HG02678 (cell line): Measurements from ENCODE around the gene SLC16A6.
"Not testable (repeated sequence)": the region's sequence is repeated elsewhere in the genome, so short reads cannot be mapped to it uniquely, and the experiment has no call there.

Experiments used
- ATAC-seq: cut with Tn5 transposase; IDR thresholded peaks from one replicate; pipeline ENCODE4 v1.9.1; 2021; ENCODE audit warnings: mild to moderate bottlenecking, moderate library complexity; ENCODE audit not compliant: unreplicated experiment

SLC16A6 gene

DNA sequence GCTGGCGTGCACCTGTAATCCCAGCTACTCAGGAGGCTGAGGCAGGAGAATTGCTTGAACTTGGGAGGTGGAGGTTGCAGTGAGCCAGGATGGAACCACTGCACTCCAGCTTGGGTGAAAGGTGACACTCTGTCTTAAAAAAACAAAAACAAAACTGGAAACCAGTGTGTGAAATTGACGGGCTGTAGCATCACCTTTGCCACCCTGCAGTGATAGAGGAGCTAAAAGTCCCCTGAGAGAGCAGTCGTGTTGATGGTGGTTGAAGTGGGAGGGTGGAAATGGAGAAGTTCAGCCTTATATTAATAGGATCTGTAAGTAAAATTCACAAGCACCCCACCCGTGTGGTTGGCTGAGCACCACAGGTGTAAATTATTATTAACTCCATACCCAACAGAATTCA, 65.9 kb downstream of the SLC16A6 start:
- ATAC-seq: not testable (repeated sequence)

DNA sequence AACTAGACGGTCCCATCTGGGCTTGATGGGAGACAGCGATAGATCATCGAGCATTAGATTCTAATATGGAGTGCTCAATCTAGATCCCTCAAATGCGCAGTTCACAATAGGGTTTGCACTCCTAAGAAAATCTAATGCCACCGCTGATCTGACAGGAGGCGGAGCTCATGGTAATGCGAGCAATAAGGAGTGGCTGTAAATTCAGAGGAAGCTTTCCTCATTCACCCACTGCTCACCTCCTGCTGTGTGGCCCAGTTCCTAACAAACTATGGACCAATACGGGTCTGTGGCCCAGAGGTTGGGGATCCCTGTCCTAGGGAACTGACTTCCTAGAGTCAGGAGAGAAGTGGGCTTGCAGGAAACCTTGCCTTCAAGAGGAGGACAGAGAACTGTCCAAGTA, 68.3 kb downstream of the SLC16A6 start:
- no peak for ATAC-seq

DNA sequence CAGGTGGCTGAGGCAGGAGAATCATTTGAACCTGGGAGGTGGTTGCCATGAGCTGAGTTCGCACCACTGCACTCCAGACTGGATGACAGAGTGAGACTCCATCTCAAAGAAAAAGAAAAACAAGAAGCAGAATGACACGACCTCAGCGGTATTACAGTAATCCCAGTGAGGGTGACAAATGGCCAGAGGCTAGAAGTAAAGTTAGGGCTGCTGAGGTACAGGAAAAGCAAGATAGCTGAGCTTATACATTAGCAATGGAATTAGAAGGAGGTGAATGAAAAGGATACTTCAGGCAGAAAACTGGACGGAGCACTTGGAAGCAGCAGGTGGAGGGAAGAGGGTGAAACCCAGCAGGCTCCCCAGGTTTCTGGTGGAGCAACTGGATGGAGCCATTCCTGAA, 69.1 kb downstream of the SLC16A6 start:
- no peak for ATAC-seq

DNA sequence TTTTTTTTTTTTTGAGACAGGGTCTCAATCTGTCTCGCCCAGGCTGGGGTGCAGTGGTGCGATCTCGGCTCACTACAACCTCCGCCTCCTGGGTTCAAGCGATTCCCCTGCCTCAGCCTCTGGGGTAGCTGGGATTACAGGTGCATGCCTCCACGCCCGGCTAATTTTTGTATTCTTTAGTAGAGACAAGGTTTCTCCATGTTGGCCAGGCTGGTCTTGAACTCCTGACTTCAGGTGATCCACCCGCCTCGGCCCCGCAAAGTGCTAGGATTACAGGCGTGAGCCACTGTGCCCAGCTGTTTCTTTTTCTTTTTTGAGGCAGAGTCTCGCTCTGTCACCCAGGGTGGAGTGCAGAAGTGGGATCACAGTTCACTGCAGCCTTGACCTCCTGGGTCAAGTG, 70.1 kb downstream of the SLC16A6 start:
- ATAC-seq: not testable (repeated sequence)

DNA sequence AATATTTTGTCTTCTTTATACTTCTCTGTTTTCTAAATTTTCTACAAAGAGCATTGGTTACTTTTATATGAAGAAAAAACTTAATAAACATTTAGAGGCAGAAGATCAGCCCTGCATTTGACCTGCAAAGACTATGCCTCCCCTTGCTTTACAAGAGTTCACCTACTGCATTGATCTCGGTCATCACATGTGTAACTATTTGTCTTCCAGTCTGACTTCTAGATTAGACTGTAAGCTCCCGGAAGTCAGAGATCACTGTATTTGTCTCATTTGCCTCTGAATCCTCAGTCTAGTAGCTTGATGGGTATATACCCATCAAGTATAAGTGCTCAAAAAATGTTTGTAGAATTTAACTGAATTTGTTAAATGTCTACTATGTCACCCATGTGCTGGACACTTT, 70.7 kb downstream of the SLC16A6 start:
- ATAC-seq: not testable (repeated sequence)

DNA sequence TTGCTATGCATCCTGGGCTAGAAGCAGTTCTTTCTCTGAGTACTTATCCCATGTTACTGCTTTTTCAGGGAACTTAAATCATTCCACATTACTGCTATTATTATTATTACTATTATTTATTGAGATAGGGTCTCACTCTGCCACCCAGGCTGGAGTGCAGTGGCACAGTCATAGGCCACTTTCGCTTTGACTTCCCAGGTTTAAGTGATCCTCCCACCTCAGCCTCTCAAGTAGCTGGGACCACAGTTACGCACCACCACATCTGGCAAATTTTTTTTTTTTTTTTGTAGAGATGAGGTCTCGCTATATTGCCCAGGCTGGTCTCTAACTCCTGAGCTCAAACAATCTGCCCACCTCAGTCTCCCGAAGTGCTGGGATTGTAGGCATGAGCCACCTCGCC, 71.5 kb downstream of the SLC16A6 start:
- not testable (repeated sequence) for ATAC-seq
